Inferior parietal cortex (tissue), 1 donor: ENCODE results near the gene FOXN1.
"Not testable (repeated sequence)": the region's sequence is repeated elsewhere in the genome, so short reads cannot be mapped to it uniquely, and the experiment has no call there.

Experiments
- DNase-seq: peaks from one replicate; pipeline ENCODE4 v3.0.0-alpha.2; 2016; ENCODE audit errors: extremely low spot score

Gene FOXN1

GRCh38 chr17:28573966-28574480 lies 67.9 kb downstream of the FOXN1 start:
- DNase-seq, result no peak

DNA sequence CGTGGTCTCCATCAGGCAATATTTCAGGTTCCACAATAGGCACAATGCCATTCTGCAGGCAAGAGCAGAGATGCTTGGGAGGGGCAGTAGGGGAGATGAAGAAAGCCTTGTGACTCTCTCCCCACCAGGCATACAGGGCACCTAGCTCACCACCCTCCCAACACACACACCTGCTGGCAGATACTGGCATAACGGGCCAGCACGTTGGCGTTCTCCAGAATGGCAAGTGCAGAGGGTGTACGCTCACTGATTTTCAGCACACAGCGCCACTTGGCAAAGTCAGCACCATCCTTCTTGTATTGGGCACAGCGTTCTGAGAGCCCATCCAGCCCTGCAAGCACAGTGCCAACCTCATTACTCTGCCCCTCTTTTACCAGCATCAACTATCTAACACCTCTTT lies 68.4 kb downstream of the FOXN1 start:
- no peak for DNase-seq

GRCh38 chr17:28575126-28575795 lies 69.1 kb downstream of the FOXN1 start:
- DNase-seq, result no peak

- not testable (repeated sequence) for DNase-seq
Measured at GRCh38 chr17:28576016-28576415, 69.9 kb downstream of the FOXN1 start.

- peak; percentile 95 for DNase-seq
Measured at GRCh38 chr17:28576758-28577465, 70.8 kb downstream of the FOXN1 start, which contains the start of gene ALDOC. ALDOC (minus strand) TSS chr17:28576895; CDS start chr17:28575532, 1,363 bp downstream.

DNA sequence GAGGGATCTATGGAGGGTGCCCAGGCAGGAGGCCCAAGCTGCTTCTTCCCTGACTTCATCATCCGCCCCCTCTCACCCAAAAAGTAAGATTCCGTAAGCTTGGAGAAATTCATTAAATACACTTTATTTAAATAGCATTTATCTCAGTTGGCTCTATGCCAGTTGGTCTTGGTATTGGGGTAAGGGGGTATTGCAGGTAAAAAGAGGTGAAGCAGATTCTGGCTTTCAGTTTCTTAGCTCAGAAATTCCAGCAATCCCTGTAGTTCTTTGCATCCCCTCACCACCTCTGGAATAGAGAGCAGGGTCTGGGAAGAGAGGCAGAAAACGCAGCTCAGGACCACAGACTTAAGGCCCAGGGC lies 71.3 kb downstream of the FOXN1 start:
- DNase-seq, result no peak

- DNase-seq, result no peak
Measured at GRCh38 chr17:28578246-28579195, 72.4 kb downstream of the FOXN1 start.

GRCh38 chr17:28579526-28579925 lies 73.4 kb downstream of the FOXN1 start:
- DNase-seq, result no peak

DNA sequence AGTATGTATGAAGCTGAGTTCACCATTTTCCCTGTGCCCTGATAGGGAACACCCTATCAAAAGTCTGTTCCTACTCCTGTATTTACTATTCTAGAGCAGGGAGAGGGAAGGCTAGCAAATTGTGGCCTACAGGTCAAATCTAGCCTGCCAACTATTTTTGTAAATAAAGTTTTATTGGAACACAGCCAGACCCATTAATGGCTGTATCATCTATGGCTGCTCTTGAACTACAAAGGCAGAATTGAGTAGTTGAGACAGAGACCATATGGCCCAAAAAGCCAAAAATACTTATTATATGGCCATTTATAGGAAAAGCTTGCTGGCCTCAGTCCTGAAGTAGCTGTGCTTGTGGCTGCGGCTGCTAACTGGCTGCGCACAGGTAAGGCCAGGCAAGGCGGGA lies 74.8 kb downstream of the FOXN1 start:
- DNase-seq, result no peak

- DNase-seq, result no peak
Measured at GRCh38 chr17:28582513-28582912, 76.4 kb downstream of the FOXN1 start.

DNA sequence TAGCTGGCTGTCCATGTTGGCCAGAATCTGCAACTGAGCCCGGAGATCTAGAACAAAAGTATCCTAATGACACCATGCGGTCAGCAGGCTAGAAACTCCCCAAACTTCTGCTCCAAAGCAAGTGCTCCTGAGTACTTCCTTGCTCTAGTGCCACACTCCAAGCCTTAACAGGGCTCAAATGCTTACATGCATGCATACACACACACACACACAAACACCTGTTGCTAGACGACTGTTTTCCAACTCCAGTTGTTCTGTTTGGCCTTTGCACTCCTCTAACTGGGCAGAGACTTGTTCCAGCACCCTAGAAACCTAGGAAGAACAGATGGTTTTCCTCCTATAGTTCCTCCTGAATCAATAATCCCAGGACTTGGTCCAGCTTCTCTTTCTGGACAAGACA lies 78.3 kb downstream of the FOXN1 start:
- no peak for DNase-seq

DNA sequence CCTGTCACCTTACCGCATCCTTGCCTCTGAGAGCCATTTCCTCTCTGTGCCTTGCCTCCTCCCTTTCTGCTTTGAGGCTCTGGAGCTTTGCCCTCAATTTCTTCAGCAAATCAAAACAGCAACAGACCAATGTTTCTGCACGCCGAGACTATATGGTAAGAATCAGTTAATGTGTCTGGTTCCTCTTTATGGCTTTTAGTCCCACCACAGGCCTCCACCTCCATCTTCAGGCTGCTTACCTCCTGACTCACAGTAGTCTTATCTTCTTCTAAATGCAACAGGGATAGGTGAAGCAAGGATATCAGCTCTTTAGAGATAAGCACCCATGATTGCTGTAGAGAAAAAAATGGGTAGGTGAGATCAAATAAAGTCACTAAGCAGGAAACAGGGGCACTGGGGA lies 79.7 kb downstream of the FOXN1 start:
- DNase-seq, result no peak
